HL-60/S4 treated with retinoic acid at 250 ng/mL for 4 days and 3 days (cell line): ENCODE measurements around the gene BTBD19.
"Not testable (repeated sequence)": the region's sequence is repeated elsewhere in the genome, so short reads cannot be mapped to it uniquely, and the experiment has no call there.

ENCODE experiments used
- in situ Hi-C: fragments of 300-500 bp; cut with MboI; formaldehyde crosslinking; loops from 2 replicates; pipeline ENCODE4 v1.7.0; 2022; ENCODE audit warnings: low sequenced_read_pairs

The BTBD19 gene

DNA sequence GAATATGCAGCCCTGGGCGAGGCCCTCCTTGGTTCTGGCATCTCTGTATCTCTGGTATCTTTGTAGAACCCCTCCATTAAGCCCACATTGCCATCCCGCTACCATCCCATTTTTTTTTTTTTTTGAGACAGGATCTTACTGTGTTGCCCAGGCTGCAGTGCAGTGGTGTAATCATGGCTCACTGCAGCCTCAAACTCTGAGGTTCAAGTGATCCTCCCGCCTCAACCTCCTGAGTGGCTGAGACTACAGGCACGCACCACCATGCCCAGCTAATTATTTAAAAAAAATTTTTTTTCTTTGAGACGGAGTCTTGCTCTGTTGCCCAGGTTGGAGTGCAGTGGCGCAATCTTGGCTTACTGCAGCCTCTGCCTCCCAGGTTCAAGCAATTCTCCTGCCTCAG lies 16.1 kb downstream of the BTBD19 start:
- in situ Hi-C loops, result loop anchor here (25.0 kb wide), 1 partner anchor 188 kb away; the partner anchor contains the start of genes HECTD3 and UROD

GRCh38 chr1:44826375-44827196 lies 18.3 kb downstream of the BTBD19 start:
- in situ Hi-C loops, result no loop called here

DNA sequence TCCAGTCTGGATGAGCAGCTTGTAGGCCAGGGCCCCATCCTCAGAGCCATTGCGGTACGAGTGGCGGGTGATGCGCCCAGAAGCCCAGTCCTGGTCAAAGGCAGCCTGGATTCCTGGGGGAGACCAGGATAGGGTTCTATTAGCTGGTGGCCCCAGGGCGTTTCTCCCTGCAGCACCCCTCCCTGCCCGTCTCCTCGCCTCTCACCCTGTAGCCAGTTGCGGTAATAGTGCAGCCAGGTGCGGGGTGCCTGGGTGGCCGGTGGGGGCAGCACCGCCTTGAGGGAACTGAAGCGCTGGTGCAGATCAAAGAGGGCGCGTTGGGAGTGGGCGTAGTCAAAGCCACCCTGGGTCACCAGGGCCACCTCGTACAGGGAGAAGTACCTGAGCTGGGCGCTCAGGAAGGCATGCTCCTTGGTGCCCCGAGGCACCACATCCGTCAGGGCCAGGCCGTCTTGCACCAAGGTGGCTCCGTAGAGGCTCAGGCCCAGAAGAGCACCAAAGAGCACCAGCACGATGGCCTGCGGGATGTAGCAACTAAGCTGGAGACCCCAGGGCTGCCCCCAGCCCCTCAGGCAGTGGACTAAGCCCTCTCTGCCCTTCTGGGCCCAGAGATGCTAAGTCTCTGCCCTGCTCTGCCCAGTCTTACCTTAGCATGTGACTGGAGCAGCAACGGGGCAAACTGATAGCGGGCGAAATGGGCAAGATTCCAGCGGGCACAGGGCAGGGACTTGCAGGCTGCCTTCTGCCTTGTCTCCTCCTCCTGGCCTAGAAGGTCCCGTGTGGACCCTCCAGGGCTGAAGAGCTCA lies 19.1 kb downstream of the BTBD19 start:
- in situ Hi-C loops, result no loop called here

- in situ Hi-C loops, result no loop called here
Observed at GRCh38 chr1:44828003-44828651, 19.8 kb downstream of the BTBD19 start.

DNA sequence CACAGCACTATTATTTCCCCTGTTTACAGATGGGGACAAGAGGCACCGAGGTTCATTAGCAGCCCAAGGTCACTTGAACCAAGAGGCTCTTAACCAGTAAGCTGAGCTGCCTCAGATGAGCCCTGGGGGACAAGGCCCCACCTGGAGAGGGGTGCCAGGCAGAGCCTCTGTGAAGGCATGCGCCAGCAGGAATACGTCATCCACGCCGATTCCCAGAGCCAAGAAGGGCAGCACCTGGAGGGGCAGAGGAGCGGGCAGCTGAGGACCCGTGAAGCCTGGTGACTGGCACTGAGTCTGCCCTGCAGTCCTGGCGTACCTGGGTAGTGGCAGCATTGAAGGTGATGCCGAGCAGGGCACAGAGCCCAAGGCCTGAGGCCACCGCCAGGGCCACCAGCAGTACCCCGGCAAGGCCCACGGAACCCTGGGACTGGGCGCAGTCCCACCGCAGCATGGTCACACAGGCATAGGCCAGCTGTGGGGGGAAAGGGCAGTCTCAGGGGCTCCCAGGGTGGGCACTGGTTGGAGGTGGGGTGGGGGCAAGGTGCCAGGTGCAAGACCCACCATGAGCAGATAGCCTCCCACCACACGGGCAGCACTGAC lies 20.6 kb downstream of the BTBD19 start:
- in situ Hi-C loops, result no loop called here

DNA sequence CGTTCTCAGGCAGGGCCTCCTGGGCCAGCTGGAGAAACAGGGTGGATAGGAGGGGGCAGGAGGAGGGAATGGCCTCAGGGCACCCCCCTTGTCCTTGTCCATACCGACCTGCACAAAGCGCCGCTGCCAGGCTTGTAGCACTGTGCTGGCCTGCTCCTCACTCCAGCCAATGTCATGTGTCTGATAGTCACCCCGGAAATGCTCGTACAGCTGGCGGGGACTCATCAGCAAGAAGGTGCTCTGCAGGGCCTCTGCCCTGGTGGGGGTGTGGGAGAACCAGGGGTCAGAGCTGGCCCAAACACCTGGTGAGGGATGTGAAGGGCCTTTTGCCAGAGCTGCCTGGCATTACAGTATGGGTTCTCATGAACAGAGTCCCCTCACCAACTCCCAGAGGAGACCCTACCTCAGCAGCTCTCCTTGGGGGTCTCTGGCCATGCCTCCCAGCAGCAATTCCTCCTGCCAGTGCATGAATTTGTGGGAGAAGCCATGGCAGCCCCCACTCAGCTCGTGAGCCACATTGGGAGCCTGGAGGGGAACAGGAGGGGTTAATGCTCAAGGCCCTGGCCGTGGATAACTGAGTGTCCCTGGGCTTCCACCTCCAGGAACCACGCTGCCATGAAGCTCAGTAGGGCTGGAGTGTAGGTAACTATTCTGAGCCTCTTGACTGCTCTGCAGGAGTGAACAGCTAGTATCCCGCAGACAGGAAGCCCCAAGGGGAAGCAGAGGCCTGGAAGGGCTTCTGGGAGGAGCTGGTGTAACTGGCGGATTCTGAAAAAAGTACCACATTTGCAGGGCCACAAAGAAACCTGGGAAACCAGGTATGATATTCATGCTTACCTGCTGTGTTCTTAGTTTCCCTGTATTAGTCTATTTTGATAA lies 21.4 kb downstream of the BTBD19 start:
- in situ Hi-C loops, result no loop called here

GRCh38 chr1:44830900-44831304 lies 22.6 kb downstream of the BTBD19 start:
- in situ Hi-C loops, result no loop called here

DNA sequence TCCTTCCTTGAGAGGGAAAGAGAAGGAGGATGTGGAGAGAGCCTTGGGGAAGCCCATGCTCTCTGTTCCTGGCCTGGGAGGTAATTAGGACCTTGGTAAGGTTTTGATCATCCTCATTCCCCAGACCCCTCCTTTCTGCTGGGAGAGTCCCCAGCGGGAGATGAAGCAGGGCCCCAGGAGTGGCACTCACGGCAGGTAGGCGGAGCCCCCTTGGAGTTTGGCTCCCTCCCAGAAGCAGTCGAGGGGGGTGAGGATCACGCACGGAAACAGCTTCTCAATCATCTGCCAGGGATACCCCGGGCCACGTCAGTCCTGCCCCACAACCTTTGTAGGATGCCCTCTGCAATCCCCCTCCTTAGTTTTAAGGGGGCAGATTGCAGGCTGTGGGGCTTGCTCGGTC lies 23.2 kb downstream of the BTBD19 start:
- in situ Hi-C loops, result no loop called here

- in situ Hi-C loops, result no loop called here
Observed at GRCh38 chr1:44832056-44832705, 23.9 kb downstream of the BTBD19 start.

GRCh38 chr1:44834328-44834727 lies 26.0 kb downstream of the BTBD19 start:
- in situ Hi-C loops, result no loop called here

DNA sequence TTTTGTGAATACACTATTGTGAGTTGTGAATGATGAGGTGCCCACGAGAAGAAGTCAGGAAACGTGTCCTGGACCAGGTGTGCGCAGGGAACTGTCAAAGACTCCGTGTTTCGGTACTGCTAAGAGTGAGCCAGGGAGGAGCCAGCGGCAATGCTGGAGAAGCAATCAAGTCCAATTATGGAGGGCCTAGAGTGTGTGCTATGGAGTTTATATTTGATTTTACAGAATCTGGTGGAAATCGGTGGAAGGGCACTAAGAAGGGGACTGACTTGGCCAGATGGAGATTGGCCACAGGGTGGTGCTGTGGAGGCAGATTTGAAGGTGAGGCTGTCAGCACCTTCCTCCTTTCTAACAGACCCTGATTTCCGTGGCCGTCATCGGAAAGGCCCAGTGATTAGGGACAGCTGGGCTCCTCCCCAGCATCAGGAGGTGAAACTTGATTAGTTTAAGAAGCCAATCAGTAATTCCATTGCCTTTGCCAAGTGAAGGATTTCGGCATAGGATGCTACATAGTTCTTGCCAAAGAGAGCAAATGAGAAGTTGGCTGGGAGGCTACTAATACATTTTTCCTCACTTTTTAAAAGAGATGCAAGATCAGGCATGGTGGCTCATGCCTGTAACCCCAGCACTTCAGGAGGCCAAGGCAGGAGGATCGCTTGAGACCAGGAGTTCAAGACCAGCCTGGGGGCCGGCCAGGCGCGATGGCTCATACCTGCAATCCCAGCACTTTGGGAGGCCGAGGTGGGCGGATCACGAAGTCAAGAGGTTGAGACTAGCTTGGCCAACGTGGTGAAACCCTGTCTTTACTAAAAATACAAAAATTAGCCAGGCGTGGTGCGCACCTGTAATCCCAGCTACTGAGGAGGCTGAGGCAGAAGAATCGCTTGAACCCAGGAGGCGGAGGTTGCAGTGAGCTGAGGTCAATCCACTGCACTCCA lies 27.7 kb downstream of the BTBD19 start:
- in situ Hi-C loops, result no loop called here

GRCh38 chr1:44838294-44838693 lies 30.0 kb downstream of the BTBD19 start:
- in situ Hi-C loops, result not testable (repeated sequence)

DNA sequence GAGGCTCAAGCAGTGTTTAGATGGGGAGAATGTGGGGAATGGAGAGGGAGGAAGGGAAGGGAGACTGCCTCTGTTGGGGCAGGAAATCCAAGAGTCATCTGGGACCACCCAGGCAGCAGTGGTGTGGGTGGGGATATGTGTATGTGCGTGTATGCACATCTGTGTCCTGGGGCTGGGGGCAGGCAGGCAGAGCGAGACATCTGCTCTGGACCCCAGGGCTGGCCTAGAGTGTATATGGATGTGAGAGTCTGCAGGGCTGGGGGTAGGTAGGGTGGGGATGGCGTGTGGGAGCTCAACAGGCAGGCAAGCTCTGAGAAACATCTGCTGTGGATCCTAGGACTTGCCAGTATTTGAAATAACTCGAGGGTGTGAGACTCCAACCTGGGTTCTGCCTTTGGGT lies 31.3 kb downstream of the BTBD19 start:
- in situ Hi-C loops, result no loop called here

DNA sequence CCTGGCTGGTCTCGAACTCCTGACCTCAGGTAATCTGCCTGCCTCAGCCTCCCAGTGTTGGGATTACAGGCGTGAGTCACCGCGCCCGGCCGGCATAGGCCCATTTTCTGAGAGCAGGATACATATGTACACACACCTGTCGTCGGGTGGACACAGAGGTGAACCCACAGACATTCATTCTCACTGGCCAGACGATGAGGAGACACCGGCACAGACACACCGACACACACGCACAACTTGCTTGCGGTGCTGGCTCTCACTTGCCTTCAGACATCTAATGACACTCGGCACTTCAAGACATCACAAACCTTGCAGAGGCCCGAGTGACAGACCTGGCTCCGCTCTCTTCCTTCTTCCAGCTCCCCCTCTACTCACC lies 34.2 kb downstream of the BTBD19 start:
- in situ Hi-C loops, result no loop called here

- in situ Hi-C loops, result no loop called here
Observed at GRCh38 chr1:44842862-44843655, 34.7 kb downstream of the BTBD19 start, which contains the start of gene PTCH2. Gene PTCH2 (minus strand): TSS chr1:44843253. CDS start chr1:44842932, 321 bp downstream.

DNA sequence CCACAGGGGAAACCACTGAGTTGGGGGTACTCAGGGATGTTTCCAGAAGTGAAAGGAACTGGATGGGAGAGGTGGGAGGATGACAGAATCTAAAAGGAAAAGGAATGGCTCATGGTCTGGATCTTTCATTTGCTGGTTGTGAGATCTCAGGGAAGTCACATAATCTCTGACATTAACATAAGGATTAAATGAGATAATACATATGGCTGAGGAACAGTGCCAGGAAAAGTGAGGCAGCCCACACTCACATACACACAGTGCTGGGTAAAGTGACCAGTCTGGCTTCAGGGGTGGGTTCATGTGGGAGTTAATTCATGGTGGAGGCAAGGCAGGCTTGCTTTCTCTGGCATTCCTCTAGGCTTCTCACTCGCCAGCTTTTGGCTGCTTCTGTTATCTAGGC lies 38.7 kb downstream of the BTBD19 start:
- in situ Hi-C loops, result no loop called here

GRCh38 chr1:44847845-44848244 lies 39.5 kb downstream of the BTBD19 start:
- in situ Hi-C loops, result no loop called here
